Endodermal cell (in vitro differentiated cells): ENCODE data around the gene C19orf12. TPM values are rescaled to one million over a fixed set of nuclear protein-coding genes. Genes with fewer than 3 reads are reported as not detected.

Experiments used
- DNase-seq: peaks from one replicate; pipeline ENCODE4 v3.0.0-alpha.2; 2017
- H3K27ac ChIP-seq: 2 replicates; pipeline ENCODE4 v1.5.1; 2013; ENCODE audit warnings: mild to moderate bottlenecking, low read depth, low read length, moderate library complexity
- H3K27me3 ChIP-seq: 2 replicates; pipeline ENCODE4 v1.6.1; 2013; ENCODE audit warnings: mild to moderate bottlenecking, low read length, moderate library complexity; ENCODE audit not compliant: insufficient read depth, control insufficient read depth, poor library complexity, severe bottlenecking
- H3K36me3 ChIP-seq: 2 replicates; pipeline ENCODE4 v1.7.0; 2013; ENCODE audit warnings: mild to moderate bottlenecking, low read length, moderate library complexity; ENCODE audit not compliant: control insufficient read depth, insufficient read depth
- H3K4me1 ChIP-seq: one replicate; pipeline ENCODE4 v1.7.0; 2013; ENCODE audit warnings: low read length; ENCODE audit not compliant: control insufficient read depth, insufficient read depth
- H3K4me3 ChIP-seq: 2 replicates; pipeline ENCODE4 v1.5.1; 2013; ENCODE audit warnings: mild to moderate bottlenecking, low read length, moderate library complexity
- H3K9ac ChIP-seq: 2 replicates; pipeline ENCODE4 v1.6.1; 2013; ENCODE audit warnings: mild to moderate bottlenecking, low read length, moderate library complexity; ENCODE audit not compliant: poor library complexity, severe bottlenecking; ENCODE audit errors: extremely low read depth
- H3K9me3 ChIP-seq: 2 replicates; pipeline ENCODE4 v1.6.1; 2013; ENCODE audit warnings: mild to moderate bottlenecking, low read length, moderate library complexity; ENCODE audit not compliant: control insufficient read depth
- H3K27ac Mint-ChIP-seq: 2 replicates; pipeline ENCODE4 v1.8.0; 2020; ENCODE audit warnings: mixed read lengths
- H3K27me3 Mint-ChIP-seq: 2 replicates; pipeline ENCODE4 v1.8.0; 2021; ENCODE audit warnings: mild to moderate bottlenecking, mixed read lengths; ENCODE audit not compliant: insufficient read depth
- H3K36me3 Mint-ChIP-seq: 2 replicates; pipeline ENCODE4 v1.8.0; 2020; ENCODE audit warnings: low read depth, mixed read lengths
- H3K4me1 Mint-ChIP-seq: 2 replicates; pipeline ENCODE4 v1.8.0; 2020; ENCODE audit warnings: mixed read lengths
- H3K4me3 Mint-ChIP-seq: 2 replicates; pipeline ENCODE4 v1.8.0; 2020; ENCODE audit warnings: mild to moderate bottlenecking, moderate library complexity, mixed read lengths
- H3K9me3 Mint-ChIP-seq: 2 replicates; pipeline ENCODE4 v1.8.0; 2020; ENCODE audit warnings: mild to moderate bottlenecking, mixed read lengths
- CTCF ChIP-seq: fragments of 200-600 bp; sonication (generic); conservative IDR thresholded peaks from 2 replicates; pipeline ENCODE4 v1.5.0; 2021; ENCODE audit warnings: antibody characterized with exemption, mild to moderate bottlenecking
- WGBS, 2 experiments: methylation state at CpG; one replicate each; pipeline versions ENCODE4 v1.1.5 to v1.1.7; 2013; ENCODE audit warnings: missing lambda C conversion rate in 2 of 2, mixed read lengths in 1 of 2; ENCODE audit not compliant: insufficient coverage in 1 of 2, insufficient read length in 1 of 2; 5-methylcytosine and 5-hydroxymethylcytosine counted together
- total RNA-seq, 2 donors: library from RNA; stranded (reverse); fragmentation: NEBNext Ultra II Directional in 1 of 2; extraction: Animal tissue kit (Norgen Biotek cat#: 25700) in 1 of 2; gene quantifications; 2 replicates in 1 of 2; 3 replicates in 1 of 2; pipeline ENCODE4 v1.2.1, GENCODE V29; 2021

C19orf12 gene
- total RNA-seq, 2 donors from 2014 or later: 18.9 to 22.9 TPM

- Mint-ChIP-seq H3K27ac (no peak overlapping the region), H3K4me3 (no peak overlapping the region), H3K36me3 (no peaks in the 10 kb centered on the region), H3K9me3 (no peaks in the 10 kb centered on the region), H3K27me3 (no peaks in the 10 kb centered on the region), H3K4me1 (peaks cover 5% of the 10 kb centered on the region)
- no peak for DNase-seq
- no peak for TF ChIP-seq CTCF
- H3K4me1 ChIP-seq: no peaks in the 10 kb centered on the region
- no peak overlapping the region for H3K27ac ChIP-seq
- WGBS, 2 experiments: 85 to 92% methylated on average over 5 to 7 of the region's 7 CpGs
- no peaks in the 10 kb centered on the region for H3K9me3 ChIP-seq
- H3K36me3 ChIP-seq: no peaks in the 10 kb centered on the region
- no peak overlapping the region for H3K4me3 ChIP-seq
- no peaks in the 10 kb centered on the region for H3K27me3 ChIP-seq
- H3K9ac ChIP-seq: no peak overlapping the region
Measured at GRCh38 chr19:29680937-29681336, 34.1 kb downstream of the C19orf12 start.

- Mint-ChIP-seq H3K36me3 (no peaks in the 10 kb centered on the region), H3K4me3 (no peak overlapping the region), H3K4me1 (peaks cover 5% of the 10 kb centered on the region), H3K27me3 (no peaks in the 10 kb centered on the region), H3K9me3 (no peaks in the 10 kb centered on the region), H3K27ac (no peak overlapping the region)
- Histone ChIP-seq H3K36me3 (no peaks in the 10 kb centered on the region), H3K27ac (no peak overlapping the region), H3K4me1 (no peaks in the 10 kb centered on the region), H3K9me3 (no peaks in the 10 kb centered on the region), H3K27me3 (no peaks in the 10 kb centered on the region), H3K4me3 (no peak overlapping the region), H3K9ac (no peak overlapping the region)
- no peak for TF ChIP-seq CTCF
- WGBS, 2 experiments: 88 to 96% methylated on average over 11 to 12 of the region's 12 CpGs
- DNase-seq: no peak
Measured at GRCh38 chr19:29680447-29680846, 34.6 kb downstream of the C19orf12 start.

DNA sequence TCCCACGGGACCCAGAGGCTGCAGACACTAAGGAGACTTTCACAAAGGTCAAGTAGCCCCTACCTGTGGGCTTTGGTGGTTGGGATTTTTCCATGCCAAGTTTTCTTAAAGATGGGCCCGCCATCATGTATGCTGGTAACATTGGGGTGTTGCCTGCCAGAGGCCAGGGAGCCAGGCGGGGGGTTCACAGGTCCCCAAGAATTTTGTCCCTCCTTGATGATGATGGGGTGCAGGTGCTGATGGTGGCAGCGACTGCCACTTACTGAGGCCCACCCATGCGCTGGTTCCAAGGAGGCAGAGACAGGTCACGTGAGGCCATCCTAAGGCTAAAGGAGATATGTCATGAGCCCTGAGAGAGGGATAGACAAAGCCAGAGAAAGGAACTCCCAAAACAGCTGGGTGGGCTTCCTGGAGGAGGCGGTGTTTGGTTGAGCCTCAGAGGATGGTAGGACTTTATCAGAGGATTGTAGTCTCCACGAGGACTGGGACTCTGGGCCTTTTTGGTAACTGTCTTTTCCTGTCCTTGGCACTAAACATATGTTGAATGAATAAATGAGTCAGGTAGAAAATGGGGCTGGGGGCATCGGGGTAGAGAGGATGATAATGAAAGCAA lies 35.4 kb downstream of the C19orf12 start:
- 81 to 84% methylated on average over 5 to 9 of the region's 9 CpGs for WGBS, 2 experiments
- Histone ChIP-seq H3K9ac (no peak overlapping the region), H3K4me1 (no peaks in the 10 kb centered on the region), H3K9me3 (no peaks in the 10 kb centered on the region), H3K27ac (no peak overlapping the region), H3K4me3 (no peak overlapping the region), H3K27me3 (no peaks in the 10 kb centered on the region), H3K36me3 (no peaks in the 10 kb centered on the region)
- no peaks in the 10 kb centered on the region for H3K9me3 Mint-ChIP-seq
- TF ChIP-seq CTCF: no peak
- DNase-seq: no peak
- H3K27ac Mint-ChIP-seq: peak overlapping the region; percentile 18
- no peaks in the 10 kb centered on the region for H3K27me3 Mint-ChIP-seq
- H3K4me1 Mint-ChIP-seq: peaks cover 5% of the 10 kb centered on the region
- no peak overlapping the region for H3K4me3 Mint-ChIP-seq
- no peaks in the 10 kb centered on the region for H3K36me3 Mint-ChIP-seq
